ENCODE data around the gene KCNK3. TPM values are rescaled to one million over a fixed set of nuclear protein-coding genes. Genes with fewer than 3 reads are reported as not detected.

The KCNK3 gene
- total and polyA plus RNA-seq, 7 experiments from 2014 or later = not detected

- CTCF ChIA-PET = interaction anchor here (1.2 kb wide), 1 partner anchor 14 kb away, joined by 3 read pairs; no protein-coding TSS in a partner anchor
- Histone ChIP-seq H3K4me3 (ENCODE audit: low read length) (no peak overlapping the region), H3K9me3 (ENCODE audit: control insufficient read depth in 2 of 3, low read length in 3 of 3) (no peaks in the 10 kb centered on the region), H3K36me3 (ENCODE audit: control insufficient read depth in 2 of 3, insufficient read depth in 3 of 3, low read length in 3 of 3) (no peaks in the 10 kb centered on the region), H3K27ac (ENCODE audit: low read depth, low read length) (no peak overlapping the region), H3K4me1 (ENCODE audit: control insufficient read depth in 2 of 2, insufficient read depth in 2 of 2, low read length in 2 of 2) (no peaks in the 10 kb centered on the region), H3K27me3 (ENCODE audit: control insufficient read depth in 2 of 2, insufficient read depth in 2 of 2, low read length in 2 of 2) (no peaks in the 10 kb centered on the region)
- POLR2A ChIA-PET = interaction anchor here (0.6 kb wide), 1 partner anchor 674 kb away, joined by 3 read pairs; no protein-coding TSS in a partner anchor
- intact Hi-C loops (cut with micrococcal nuclease) = no loop called here
- H3K27me3 Mint-ChIP-seq = peaks cover 0 to 13% (median 2%) of the 10 kb centered on the region in 5 donors
- no peaks in the 10 kb centered on the region for H3K36me3 Mint-ChIP-seq
- ATAC-seq (peak; percentile 46), DNase-seq (peak in 4 of 9 donors; percentile 10 to 34 (median 15))
- H3K4me1 Mint-ChIP-seq = no peaks in the 10 kb centered on the region
- peak overlapping the region in 3 of 10 donors; percentile 29 to 48 (median 37) for H3K4me3 Mint-ChIP-seq
- H3K27ac Mint-ChIP-seq = no peak overlapping the region
- no peaks in the 10 kb centered on the region for H3K9me3 Mint-ChIP-seq
These were observed 35.4 kb downstream of the KCNK3 start for GRCh38 chr2:26727641-26728561.

GRCh38 chr2:26729311-26729710 is 36.8 kb downstream of the KCNK3 start:
- POLR2A ChIA-PET = no interaction called here
- Histone ChIP-seq H3K27me3 (ENCODE audit: control insufficient read depth in 2 of 2, insufficient read depth in 2 of 2, low read length in 2 of 2) (no peaks in the 10 kb centered on the region), H3K4me1 (ENCODE audit: control insufficient read depth in 2 of 2, insufficient read depth in 2 of 2, low read length in 2 of 2) (no peaks in the 10 kb centered on the region), H3K9me3 (ENCODE audit: control insufficient read depth in 2 of 3, low read length in 3 of 3) (no peaks in the 10 kb centered on the region), H3K4me3 (ENCODE audit: low read length) (no peak overlapping the region), H3K36me3 (ENCODE audit: control insufficient read depth in 2 of 3, insufficient read depth in 3 of 3, low read length in 3 of 3) (no peaks in the 10 kb centered on the region), H3K27ac (ENCODE audit: low read depth, low read length) (no peak overlapping the region)
- Mint-ChIP-seq H3K4me1 (no peaks in the 10 kb centered on the region), H3K27me3 (peaks cover 0 to 16% (median 4%) of the 10 kb centered on the region in 5 donors), H3K27ac (no peak overlapping the region), H3K9me3 (no peaks in the 10 kb centered on the region), H3K4me3 (no peak overlapping the region), H3K36me3 (no peaks in the 10 kb centered on the region)
- no peak for DNase-seq
- intact Hi-C loops (cut with micrococcal nuclease) = no loop called here
- ATAC-seq = no peak
- CTCF ChIA-PET = interaction anchor here (1.2 to 1.3 kb wide), 2 partner anchors 13 to 15 kb away, joined by 3 to 5 read pairs; no protein-coding TSS in a partner anchor

GRCh38 chr2:26730549-26731344 is 38.2 kb downstream of the KCNK3 start:
- H3K9me3 ChIP-seq (ENCODE audit: control insufficient read depth in 2 of 3, low read length in 3 of 3) = no peaks in the 10 kb centered on the region
- no peak overlapping the region for H3K4me3 ChIP-seq (ENCODE audit: low read length)
- CTCF ChIA-PET = interaction anchor here (1.3 kb wide), 1 partner anchor 14 kb away, joined by 5 read pairs; no protein-coding TSS in a partner anchor
- H3K4me3 Mint-ChIP-seq = no peak overlapping the region
- DNase-seq (no peak), ATAC-seq (no peak)
- POLR2A ChIA-PET = no interaction called here
- no peak overlapping the region for H3K27ac ChIP-seq (ENCODE audit: low read depth, low read length)
- no peaks in the 10 kb centered on the region for H3K9me3 Mint-ChIP-seq
- intact Hi-C loops (cut with micrococcal nuclease) = no loop called here
- no peak overlapping the region for H3K27ac Mint-ChIP-seq
- H3K4me1 ChIP-seq (ENCODE audit: control insufficient read depth in 2 of 2, insufficient read depth in 2 of 2, low read length in 2 of 2) = no peaks in the 10 kb centered on the region
- no peaks in the 10 kb centered on the region for H3K4me1 Mint-ChIP-seq
- H3K36me3 Mint-ChIP-seq = no peaks in the 10 kb centered on the region
- H3K36me3 ChIP-seq (ENCODE audit: control insufficient read depth in 2 of 3, insufficient read depth in 3 of 3, low read length in 3 of 3) = no peaks in the 10 kb centered on the region
- H3K27me3 Mint-ChIP-seq = peaks cover 0 to 16% (median 4%) of the 10 kb centered on the region in 5 donors
- H3K27me3 ChIP-seq (ENCODE audit: control insufficient read depth in 2 of 2, insufficient read depth in 2 of 2, low read length in 2 of 2) = no peaks in the 10 kb centered on the region

- Histone ChIP-seq H3K27ac (ENCODE audit: low read depth, low read length) (no peak overlapping the region), H3K9me3 (ENCODE audit: control insufficient read depth in 2 of 3, low read length in 3 of 3) (no peaks in the 10 kb centered on the region), H3K27me3 (ENCODE audit: control insufficient read depth in 2 of 2, insufficient read depth in 2 of 2, low read length in 2 of 2) (no peaks in the 10 kb centered on the region), H3K4me1 (ENCODE audit: control insufficient read depth in 2 of 2, insufficient read depth in 2 of 2, low read length in 2 of 2) (no peaks in the 10 kb centered on the region), H3K36me3 (ENCODE audit: control insufficient read depth in 2 of 3, insufficient read depth in 3 of 3, low read length in 3 of 3) (no peaks in the 10 kb centered on the region), H3K4me3 (ENCODE audit: low read length) (no peak overlapping the region)
- peaks cover 0 to 16% (median 4%) of the 10 kb centered on the region in 5 donors for H3K27me3 Mint-ChIP-seq
- H3K27ac Mint-ChIP-seq = no peak overlapping the region
- H3K36me3 Mint-ChIP-seq = no peaks in the 10 kb centered on the region
- ATAC-seq (no peak), DNase-seq (no peak)
- H3K4me3 Mint-ChIP-seq = no peak overlapping the region
- intact Hi-C loops (cut with micrococcal nuclease) = no loop called here
- ChIA-PET POLR2A (no interaction called here), CTCF (interaction anchor here (1.1 kb wide), 1 partner anchor 154 kb away, joined by 5 read pairs; no protein-coding TSS in a partner anchor)
- H3K9me3 Mint-ChIP-seq = no peaks in the 10 kb centered on the region
- no peaks in the 10 kb centered on the region for H3K4me1 Mint-ChIP-seq
These were observed 39.2 kb downstream of the KCNK3 start for GRCh38 chr2:26731714-26732113.

GRCh38 chr2:26732446-26732845 is 39.9 kb downstream of the KCNK3 start:
- H3K27me3 Mint-ChIP-seq = peaks cover 0 to 12% (median 4%) of the 10 kb centered on the region in 5 donors
- no peaks in the 10 kb centered on the region for H3K36me3 Mint-ChIP-seq
- intact Hi-C loops (cut with micrococcal nuclease) = no loop called here
- Histone ChIP-seq H3K36me3 (ENCODE audit: control insufficient read depth in 2 of 3, insufficient read depth in 3 of 3, low read length in 3 of 3) (no peaks in the 10 kb centered on the region), H3K27ac (ENCODE audit: low read depth, low read length) (no peak overlapping the region), H3K9me3 (ENCODE audit: control insufficient read depth in 2 of 3, low read length in 3 of 3) (no peaks in the 10 kb centered on the region), H3K4me3 (ENCODE audit: low read length) (no peak overlapping the region), H3K4me1 (ENCODE audit: control insufficient read depth in 2 of 2, insufficient read depth in 2 of 2, low read length in 2 of 2) (no peaks in the 10 kb centered on the region), H3K27me3 (ENCODE audit: control insufficient read depth in 2 of 2, insufficient read depth in 2 of 2, low read length in 2 of 2) (no peaks in the 10 kb centered on the region)
- CTCF ChIA-PET = interaction anchor here (1.1 kb wide), 1 partner anchor 155 kb away, joined by 5 read pairs; no protein-coding TSS in a partner anchor
- no peak overlapping the region for H3K27ac Mint-ChIP-seq
- ATAC-seq (no peak), DNase-seq (no peak)
- no peaks in the 10 kb centered on the region for H3K4me1 Mint-ChIP-seq
- no peak overlapping the region for H3K4me3 Mint-ChIP-seq
- H3K9me3 Mint-ChIP-seq = no peaks in the 10 kb centered on the region
- POLR2A ChIA-PET = no interaction called here

GRCh38 chr2:26733413-26733812 is 40.9 kb downstream of the KCNK3 start:
- Histone ChIP-seq H3K27ac (ENCODE audit: low read depth, low read length) (no peak overlapping the region), H3K4me3 (ENCODE audit: low read length) (no peak overlapping the region), H3K36me3 (ENCODE audit: control insufficient read depth in 2 of 3, insufficient read depth in 3 of 3, low read length in 3 of 3) (no peaks in the 10 kb centered on the region), H3K27me3 (ENCODE audit: control insufficient read depth in 2 of 2, insufficient read depth in 2 of 2, low read length in 2 of 2) (no peaks in the 10 kb centered on the region), H3K4me1 (ENCODE audit: control insufficient read depth in 2 of 2, insufficient read depth in 2 of 2, low read length in 2 of 2) (no peaks in the 10 kb centered on the region), H3K9me3 (ENCODE audit: control insufficient read depth in 2 of 3, low read length in 3 of 3) (no peaks in the 10 kb centered on the region)
- ChIA-PET CTCF (no interaction called here), POLR2A (interaction anchor here (0.7 kb wide), 1 partner anchor 441 kb away, joined by 3 read pairs; no protein-coding TSS in a partner anchor)
- Mint-ChIP-seq H3K9me3 (no peaks in the 10 kb centered on the region), H3K36me3 (no peaks in the 10 kb centered on the region), H3K27me3 (peaks cover 0 to 12% (median 4%) of the 10 kb centered on the region in 5 donors), H3K4me1 (no peaks in the 10 kb centered on the region), H3K27ac (no peak overlapping the region), H3K4me3 (no peak overlapping the region)
- DNase-seq (no peak), ATAC-seq (no peak)
- intact Hi-C loops (cut with micrococcal nuclease) = no loop called here
